TTC549 (cell line): ENCODE measurements around the gene METAP2.
"Not testable (repeated sequence)": the region's sequence is repeated elsewhere in the genome, so short reads cannot be mapped to it uniquely, and the experiment has no call there.

Experiments used
- FAIRE-seq: peaks from 2 replicates; lab custom pipeline; 2012; peaks lifted over from hg19 to GRCh38; lab: Jason Lieb, UNC

METAP2 gene

GRCh38 chr12:95473884-95474659, at the start of gene METAP2:
METAP2 (plus strand) TSS chr12:95474152; CDS start chr12:95474180, 28 bp downstream.
- FAIRE-seq = peak; percentile 82

DNA sequence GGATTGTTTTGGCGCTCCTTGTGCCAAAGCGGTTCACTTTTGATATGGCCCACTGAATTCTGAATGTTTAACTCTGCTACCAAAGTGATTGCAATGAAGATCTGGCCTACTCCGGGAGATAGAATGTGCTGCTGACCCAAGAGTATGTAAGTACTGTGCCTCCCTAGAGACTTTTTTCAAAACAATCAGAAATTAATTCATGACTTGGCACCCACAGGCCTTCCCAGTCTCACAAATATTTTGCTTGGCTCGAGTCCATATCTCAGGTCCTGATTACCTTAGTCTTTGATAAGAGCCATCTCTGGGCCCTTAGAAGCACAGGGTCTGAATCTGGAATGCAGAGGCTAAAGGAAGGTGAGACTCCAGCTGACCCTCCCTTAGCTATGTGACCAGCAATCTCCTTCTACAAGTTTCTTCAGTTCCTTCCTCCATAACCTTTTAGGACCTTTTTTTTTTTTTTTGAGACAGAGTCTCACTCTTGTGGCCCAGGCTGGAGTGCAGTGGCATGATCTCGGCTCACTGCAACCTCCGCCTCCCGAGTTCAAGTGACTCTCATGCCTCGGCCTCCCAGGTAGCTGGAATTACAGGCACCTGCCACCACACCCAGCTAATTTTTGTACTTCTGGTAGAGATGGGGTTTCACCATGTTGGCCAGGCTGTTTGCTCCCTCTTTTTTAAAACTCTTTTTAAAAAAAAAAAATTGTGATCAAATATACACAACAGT, 49.5 kb upstream of the METAP2 start:
- no peak for FAIRE-seq

- no peak for FAIRE-seq
Measured at GRCh38 chr12:95429172-95429510, 44.8 kb upstream of the METAP2 start.

- FAIRE-seq = no peak
Measured at GRCh38 chr12:95431120-95431519, 42.8 kb upstream of the METAP2 start.

GRCh38 chr12:95435355-95435754, 38.6 kb upstream of the METAP2 start:
- no peak for FAIRE-seq

DNA sequence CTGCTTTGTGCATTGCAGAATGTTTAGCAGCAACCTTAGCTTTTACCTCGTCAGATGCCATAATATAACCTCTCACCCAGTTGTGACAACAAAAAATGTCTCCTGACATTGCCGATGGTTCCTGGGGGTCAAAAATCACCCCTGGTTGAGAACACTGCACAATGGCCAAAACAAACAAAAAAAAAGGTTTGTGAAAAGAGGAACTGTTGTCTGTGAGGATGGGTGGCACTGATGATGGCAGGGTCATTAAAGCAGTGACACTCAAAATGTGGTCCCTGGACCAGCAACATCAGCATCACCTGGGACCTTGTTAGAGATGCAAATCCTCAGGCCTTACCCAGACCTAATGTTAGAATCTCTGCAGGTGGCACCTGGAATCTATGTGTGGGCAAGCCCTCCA, 36.4 kb upstream of the METAP2 start:
- FAIRE-seq = no peak

- FAIRE-seq = no peak
Measured at GRCh38 chr12:95439461-95440230, 34.3 kb upstream of the METAP2 start.

DNA sequence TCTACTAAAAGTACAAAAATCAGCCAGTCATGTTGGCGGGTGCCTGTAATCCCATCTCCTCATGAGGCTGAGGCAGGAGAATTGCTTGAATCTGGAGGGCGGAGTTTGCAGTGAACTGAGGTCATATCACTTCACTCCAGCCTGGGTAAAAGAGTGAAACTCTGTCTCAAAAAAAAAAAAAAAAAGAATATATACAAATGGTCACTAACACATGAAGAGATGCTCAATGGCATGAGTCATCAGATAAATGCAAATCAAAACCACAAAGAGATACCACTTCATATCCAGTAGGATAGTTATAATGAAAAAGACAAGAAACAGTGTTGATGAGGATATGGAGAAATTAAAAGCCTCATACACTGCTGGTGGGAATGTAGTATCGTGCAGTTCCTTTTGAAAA, 33.6 kb upstream of the METAP2 start:
- no peak for FAIRE-seq

- FAIRE-seq = no peak
Measured at GRCh38 chr12:95443459-95443858, 30.5 kb upstream of the METAP2 start.

GRCh38 chr12:95445099-95445498, 28.9 kb upstream of the METAP2 start:
- not testable (repeated sequence) for FAIRE-seq

- FAIRE-seq = no peak
Measured at GRCh38 chr12:95445884-95446505, 28.0 kb upstream of the METAP2 start.

DNA sequence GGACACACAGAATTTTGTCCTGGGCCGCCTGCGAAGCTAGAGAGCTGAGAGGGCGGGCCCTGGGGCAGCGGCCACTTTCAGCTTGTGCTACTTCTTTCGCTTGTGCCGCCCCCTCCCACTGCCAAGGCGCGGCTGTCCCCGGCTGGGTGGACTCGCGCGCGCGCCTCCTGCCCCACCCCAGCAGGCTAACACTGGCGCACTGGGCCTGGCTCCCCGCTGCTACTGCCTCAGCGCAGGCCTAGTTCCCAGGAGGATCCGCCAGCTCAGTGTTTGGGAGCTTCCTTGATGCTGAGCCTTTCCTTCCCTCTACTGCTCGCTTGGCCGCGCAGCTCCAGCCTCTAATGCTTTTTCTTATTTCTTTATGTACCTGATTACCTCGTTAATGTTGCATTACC, 27.4 kb upstream of the METAP2 start:
- FAIRE-seq = no peak

- FAIRE-seq = not testable (repeated sequence)
Measured at GRCh38 chr12:95449656-95450055, 24.3 kb upstream of the METAP2 start.

- not testable (repeated sequence) for FAIRE-seq
Measured at GRCh38 chr12:95452501-95452900, 21.5 kb upstream of the METAP2 start.

DNA sequence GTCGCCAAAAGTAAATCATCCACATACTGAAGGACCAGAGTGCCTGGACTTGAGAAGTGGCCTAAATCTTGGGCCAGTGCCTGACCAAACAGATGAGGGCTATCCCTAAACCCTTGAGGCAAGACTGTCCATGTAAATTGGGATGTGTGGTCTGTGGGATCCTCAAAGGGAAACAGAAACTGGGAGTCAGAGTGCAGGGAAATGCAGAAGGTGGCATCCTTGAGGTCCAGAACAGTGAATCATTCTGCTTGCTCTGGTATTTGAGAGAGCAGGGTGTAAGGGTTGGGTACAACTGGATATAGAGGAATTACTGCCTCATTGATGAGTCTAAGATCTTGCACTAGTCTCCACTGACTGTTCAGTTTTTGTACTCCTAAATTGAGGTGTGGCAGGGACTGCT, 20.1 kb upstream of the METAP2 start:
- FAIRE-seq = not testable (repeated sequence)

DNA sequence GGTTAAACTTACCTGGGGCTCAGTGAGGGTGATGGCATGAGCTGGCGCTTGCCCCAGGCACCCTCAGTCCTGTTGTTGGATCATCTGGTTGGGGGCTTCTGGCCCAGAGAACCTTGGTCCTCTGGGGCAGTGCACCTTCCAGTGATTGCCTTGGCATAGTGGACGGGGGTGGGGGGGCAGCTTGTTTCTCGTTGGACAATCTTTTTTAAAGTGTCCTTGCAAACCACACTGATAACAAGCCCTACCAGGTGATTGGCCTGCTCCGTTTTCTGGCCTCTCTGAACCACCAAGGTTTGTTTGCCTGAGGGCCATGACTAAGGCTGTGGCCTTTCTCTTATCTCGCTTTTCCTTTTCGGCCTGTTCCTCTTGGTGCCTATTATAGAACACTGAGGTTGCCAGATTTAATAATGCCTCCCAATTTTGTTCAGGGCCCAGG, 19.2 kb upstream of the METAP2 start:
- FAIRE-seq = not testable (repeated sequence)

DNA sequence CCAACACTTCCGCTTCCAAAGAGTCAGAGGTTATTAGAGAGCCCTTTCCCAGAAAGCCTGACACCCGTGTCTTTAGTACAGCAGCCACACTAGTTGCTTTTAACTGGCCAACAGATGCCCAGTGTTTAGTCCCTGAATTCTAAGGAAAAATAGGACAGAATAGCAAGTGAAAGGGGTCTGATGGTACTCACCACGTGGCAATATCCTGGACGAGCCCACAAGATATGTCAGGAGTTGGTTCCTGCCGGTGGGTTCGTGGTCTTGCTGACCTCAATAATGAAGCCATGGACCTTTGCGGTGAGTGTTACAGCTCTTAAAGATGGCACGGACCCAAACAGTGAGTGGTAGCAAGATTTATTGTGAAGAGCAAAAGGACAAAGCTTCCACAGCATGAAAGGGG, 16.3 kb upstream of the METAP2 start:
- not testable (repeated sequence) for FAIRE-seq

DNA sequence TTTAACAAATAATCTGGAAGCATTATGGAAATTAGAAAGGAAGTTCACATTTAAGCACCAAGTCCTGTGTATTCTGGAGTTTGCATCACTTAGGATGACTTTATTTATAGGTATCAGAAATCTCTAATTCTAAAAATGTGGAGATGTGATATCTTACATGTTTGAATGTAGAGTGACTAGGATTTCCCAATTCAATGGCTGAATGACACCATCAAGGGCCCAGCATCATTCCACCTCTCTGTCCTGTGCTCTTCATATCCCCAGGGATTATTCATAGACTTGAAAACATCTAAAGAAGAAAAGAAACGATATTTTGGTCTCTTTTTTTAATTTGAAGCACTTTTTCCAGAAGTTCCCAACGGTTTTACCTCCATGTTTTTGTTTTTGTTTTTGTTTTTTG, 15.2 kb upstream of the METAP2 start:
- FAIRE-seq = no peak

GRCh38 chr12:95459310-95459709, 14.6 kb upstream of the METAP2 start:
- no peak for FAIRE-seq

- no peak for FAIRE-seq
Measured at GRCh38 chr12:95460105-95460504, 13.8 kb upstream of the METAP2 start.

DNA sequence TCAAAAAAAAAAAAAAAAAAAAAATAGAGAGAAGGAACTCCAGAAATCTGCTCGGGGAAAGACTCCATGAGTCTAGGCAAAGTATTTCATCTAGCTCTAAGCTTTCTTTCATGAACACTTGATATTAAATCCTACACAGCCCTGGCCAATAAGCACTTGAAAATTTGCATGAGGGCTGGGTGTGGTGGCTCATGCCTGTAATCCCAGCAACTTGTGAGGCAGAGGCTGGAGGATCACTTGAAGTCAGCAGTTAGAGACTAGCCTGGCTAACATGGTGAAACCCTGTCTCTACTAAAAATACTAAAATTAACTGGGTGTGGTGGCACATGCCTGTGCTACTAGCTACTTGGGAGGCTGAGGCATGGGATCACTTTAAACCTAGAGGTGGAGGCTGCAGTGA, 13.1 kb upstream of the METAP2 start:
- no peak for FAIRE-seq

GRCh38 chr12:95462081-95462480, 11.9 kb upstream of the METAP2 start:
- no peak for FAIRE-seq

GRCh38 chr12:95462551-95462950, 11.4 kb upstream of the METAP2 start:
- FAIRE-seq = no peak
